ENCODE data around the gene ZC3H4. TPM values are rescaled to one million over a fixed set of nuclear protein-coding genes. Genes with fewer than 3 reads are reported as not detected.
A peak's percentile ranks its signal among the peaks of the same experiment; 100 is the strongest.

ZC3H4 gene
- total RNA-seq, 1 experiment from 2014 or later = 7.4 TPM

- peak; percentile 57 for DNase-seq (ENCODE audit: low read depth)
These were observed 64.3 kb downstream of the ZC3H4 start for GRCh38 chr19:47049307-47049700.

- DNase-seq (ENCODE audit: low read depth) = peak; percentile 91
These were observed 65.7 kb downstream of the ZC3H4 start for GRCh38 chr19:47047763-47048405.

GRCh38 chr19:47047272-47047762 lies 66.3 kb downstream of the ZC3H4 start:
- DNase-seq (ENCODE audit: low read depth) = no peak

GRCh38 chr19:47045867-47046470 lies 67.6 kb downstream of the ZC3H4 start:
- DNase-seq (ENCODE audit: low read depth) = no peak

GRCh38 chr19:47044946-47045866 lies 68.4 kb downstream of the ZC3H4 start:
- no peak for DNase-seq (ENCODE audit: low read depth)

- no peak for DNase-seq (ENCODE audit: low read depth)
These were observed 72.7 kb downstream of the ZC3H4 start for GRCh38 chr19:47040869-47041268.

GRCh38 chr19:47039239-47039874 lies 74.2 kb downstream of the ZC3H4 start:
- no peak for DNase-seq (ENCODE audit: low read depth)

GRCh38 chr19:47037766-47038165 lies 75.8 kb downstream of the ZC3H4 start:
- DNase-seq (ENCODE audit: low read depth) = no peak

GRCh38 chr19:47036097-47036651 lies 77.4 kb downstream of the ZC3H4 start:
- DNase-seq (ENCODE audit: low read depth) = peak; percentile 43

- peak; percentile 75 for DNase-seq (ENCODE audit: low read depth)
These were observed 78.2 kb downstream of the ZC3H4 start for GRCh38 chr19:47035127-47036096.

GRCh38 chr19:47032171-47032811 lies 81.3 kb downstream of the ZC3H4 start:
- DNase-seq (ENCODE audit: low read depth) = no peak

GRCh38 chr19:47028195-47028601 lies 85.4 kb downstream of the ZC3H4 start:
- DNase-seq (ENCODE audit: low read depth) = no peak

- DNase-seq (ENCODE audit: low read depth) = no peak
These were observed 85.9 kb downstream of the ZC3H4 start for GRCh38 chr19:47027586-47028088.

GRCh38 chr19:47026889-47027288 lies 86.7 kb downstream of the ZC3H4 start:
- DNase-seq (ENCODE audit: low read depth) = no peak

- DNase-seq (ENCODE audit: low read depth) = no peak
These were observed 87.4 kb downstream of the ZC3H4 start for GRCh38 chr19:47026156-47026555.

GRCh38 chr19:47024502-47024901 lies 89.1 kb downstream of the ZC3H4 start:
- DNase-seq (ENCODE audit: low read depth) = no peak

- no peak for DNase-seq (ENCODE audit: low read depth)
These were observed 90.2 kb downstream of the ZC3H4 start for GRCh38 chr19:47023448-47023794.

GRCh38 chr19:47022541-47023447 lies 90.8 kb downstream of the ZC3H4 start:
- no peak for DNase-seq (ENCODE audit: low read depth)

GRCh38 chr19:47022140-47022536 lies 91.4 kb downstream of the ZC3H4 start:
- no peak for DNase-seq (ENCODE audit: low read depth)
